Activated CD4-positive, CD25-positive, alpha-beta regulatory T cell treated with anti-CD3 and anti-CD28 coated beads, Interleukin-2, amount 50 U/mL, for 24 hours (primary cell): ENCODE measurements around the gene SLC25A15.
"Not testable (repeated sequence)": the region's sequence is repeated elsewhere in the genome, so short reads cannot be mapped to it uniquely, and the experiment has no call there.

Experiments used
- ATAC-seq, 2 donors: fragments of 150-1000 bp; cut with Tn5 transposase; one replicate each; pipeline ENCODE4 v1.10.0; 2021; ENCODE audit warnings: mild to moderate bottlenecking in 1 of 2, moderate library complexity in 1 of 2

The SLC25A15 gene

GRCh38 chr13:40814803-40815202 is 25.4 kb downstream of the SLC25A15 start:
- no peak for ATAC-seq

- ATAC-seq: no peak
Measured at GRCh38 chr13:40818926-40819325, 29.5 kb downstream of the SLC25A15 start.

GRCh38 chr13:40819797-40820315 is 30.4 kb downstream of the SLC25A15 start:
- ATAC-seq: no peak

GRCh38 chr13:40839725-40840124 is 50.3 kb downstream of the SLC25A15 start:
- ATAC-seq: not testable (repeated sequence)

GRCh38 chr13:40840955-40841354 is 51.5 kb downstream of the SLC25A15 start:
- not testable (repeated sequence) for ATAC-seq
